ENCODE measurements around the gene ARL13B. TPM values are rescaled to one million over a fixed set of nuclear protein-coding genes. Genes with fewer than 3 reads are reported as not detected.

ARL13B gene
- total RNA-seq, 1 experiment from 2014 or later, result 7.6 TPM

DNA sequence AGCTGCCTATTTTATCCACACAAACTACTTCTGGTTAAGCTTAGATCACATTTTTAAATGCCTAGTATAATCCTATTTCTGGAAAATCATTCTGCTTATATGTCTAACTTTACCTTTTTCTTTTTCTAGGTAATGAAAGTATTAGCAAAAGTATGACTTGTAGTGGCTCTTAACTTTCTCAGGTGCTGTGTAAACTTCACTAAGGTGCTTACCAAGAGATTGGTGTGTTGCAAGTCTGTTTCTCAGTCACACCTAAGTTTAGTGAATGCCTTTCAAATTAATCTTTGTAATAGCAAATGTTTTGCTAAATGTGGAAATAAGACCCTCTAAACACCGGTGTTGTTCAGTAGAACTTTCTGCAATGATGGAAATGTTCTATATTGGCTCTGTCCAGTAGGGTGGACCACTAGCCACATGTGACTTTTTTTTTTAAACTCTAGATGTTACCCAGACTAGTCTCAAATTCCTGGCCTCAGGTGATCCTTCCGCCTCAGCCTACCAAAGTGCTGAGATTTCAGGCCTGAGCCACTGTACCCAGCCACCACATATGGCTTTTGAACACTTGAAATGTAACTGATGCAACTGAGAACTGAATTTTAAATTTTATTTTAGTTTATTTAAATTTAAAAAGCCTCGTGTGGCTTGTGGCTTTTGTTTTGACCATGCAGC, 22.0 kb downstream of the ARL13B start:
- ChIA-PET CTCF (no interaction called here), POLR2A (no interaction called here)
- Mint-ChIP-seq H3K36me3 (ENCODE audit: insufficient read depth, unreplicated experiment) (no peaks in the 10 kb centered on the region), H3K27ac (ENCODE audit: unreplicated experiment) (no peak overlapping the region), H3K4me1 (ENCODE audit: low read depth, unreplicated experiment) (no peaks in the 10 kb centered on the region), H3K4me3 (ENCODE audit: unreplicated experiment) (no peak overlapping the region), H3K9me3 (ENCODE audit: unreplicated experiment) (no peaks in the 10 kb centered on the region), H3K27me3 (ENCODE audit: insufficient read depth, unreplicated experiment) (no peaks in the 10 kb centered on the region)
- TF ChIP-seq, protein P1, sequence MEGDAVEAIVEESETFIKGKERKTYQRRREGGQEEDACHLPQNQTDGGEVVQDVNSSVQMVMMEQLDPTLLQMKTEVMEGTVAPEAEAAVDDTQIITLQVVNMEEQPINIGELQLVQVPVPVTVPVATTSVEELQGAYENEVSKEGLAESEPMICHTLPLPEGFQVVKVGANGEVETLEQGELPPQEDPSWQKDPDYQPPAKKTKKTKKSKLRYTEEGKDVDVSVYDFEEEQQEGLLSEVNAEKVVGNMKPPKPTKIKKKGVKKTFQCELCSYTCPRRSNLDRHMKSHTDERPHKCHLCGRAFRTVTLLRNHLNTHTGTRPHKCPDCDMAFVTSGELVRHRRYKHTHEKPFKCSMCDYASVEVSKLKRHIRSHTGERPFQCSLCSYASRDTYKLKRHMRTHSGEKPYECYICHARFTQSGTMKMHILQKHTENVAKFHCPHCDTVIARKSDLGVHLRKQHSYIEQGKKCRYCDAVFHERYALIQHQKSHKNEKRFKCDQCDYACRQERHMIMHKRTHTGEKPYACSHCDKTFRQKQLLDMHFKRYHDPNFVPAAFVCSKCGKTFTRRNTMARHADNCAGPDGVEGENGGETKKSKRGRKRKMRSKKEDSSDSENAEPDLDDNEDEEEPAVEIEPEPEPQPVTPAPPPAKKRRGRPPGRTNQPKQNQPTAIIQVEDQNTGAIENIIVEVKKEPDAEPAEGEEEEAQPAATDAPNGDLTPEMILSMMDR (IDR thresholded peaks at IDR 0.05; ENCODE audit: insufficient read depth in 1 of 2, low read depth in 1 of 2, low read length in 1 of 2, severe bottlenecking in 1 of 2, unreplicated experiment in 1 of 2), result no peak
- no peaks in the 10 kb centered on the region for H3K36me3 ChIP-seq (ENCODE audit: control insufficient read depth, insufficient read depth, low read length)
- intact Hi-C loops (cut with micrococcal nuclease; ENCODE audit: unreplicated experiment), result no loop called here
- no peak overlapping the region for H3K4me3 ChIP-seq (ENCODE audit: low read depth, low read length)
- DNase-seq, result no peak
- H3K9me3 ChIP-seq, result no peaks in the 10 kb centered on the region
- no peaks in the 10 kb centered on the region for H3K4me1 ChIP-seq
- BruUV-seq (replicated peaks), result no TSS peak
- no peaks in the 10 kb centered on the region for H3K27me3 ChIP-seq (replicated peaks; ENCODE audit: control insufficient read depth, insufficient read depth, low read length)

GRCh38 chr3:94004301-94004910, 24.5 kb downstream of the ARL13B start:
- BruUV-seq (replicated peaks), result no TSS peak
- H3K9me3 Mint-ChIP-seq (ENCODE audit: unreplicated experiment), result no peaks in the 10 kb centered on the region
- H3K36me3 Mint-ChIP-seq (ENCODE audit: insufficient read depth, unreplicated experiment), result no peaks in the 10 kb centered on the region
- TF ChIP-seq, protein P1 (IDR thresholded peaks at IDR 0.05; ENCODE audit: insufficient read depth in 1 of 2, low read depth in 1 of 2, low read length in 1 of 2, severe bottlenecking in 1 of 2, unreplicated experiment in 1 of 2), result peak; percentile 44 to 79
- Histone ChIP-seq H3K36me3 (ENCODE audit: control insufficient read depth, insufficient read depth, low read length) (no peaks in the 10 kb centered on the region), H3K4me3 (ENCODE audit: low read depth, low read length) (no peak overlapping the region), H3K9me3 (no peaks in the 10 kb centered on the region), H3K27me3 (replicated peaks; ENCODE audit: control insufficient read depth, insufficient read depth, low read length) (no peaks in the 10 kb centered on the region), H3K4me1 (no peaks in the 10 kb centered on the region)
- ChIA-PET CTCF (interaction anchor here (0.7 kb wide), 1 partner anchor 68 kb away, joined by 3 read pairs; no protein-coding TSS in a partner anchor), POLR2A (no interaction called here)
- peak in 1 of 2 experiments; percentile 24 for DNase-seq
- intact Hi-C loops (cut with micrococcal nuclease; ENCODE audit: unreplicated experiment), result loop anchor here (1.0 kb wide), 2 partner anchors 65 to 98 kb away; no protein-coding TSS in a partner anchor
- peak overlapping the region; percentile 14 for H3K4me3 Mint-ChIP-seq (ENCODE audit: unreplicated experiment)
- H3K27ac Mint-ChIP-seq (ENCODE audit: unreplicated experiment), result no peak overlapping the region
- no peaks in the 10 kb centered on the region for H3K27me3 Mint-ChIP-seq (ENCODE audit: insufficient read depth, unreplicated experiment)
- H3K4me1 Mint-ChIP-seq (ENCODE audit: low read depth, unreplicated experiment), result no peaks in the 10 kb centered on the region

GRCh38 chr3:94008253-94008652, 28.3 kb downstream of the ARL13B start:
- Mint-ChIP-seq H3K27ac (ENCODE audit: unreplicated experiment) (no peak overlapping the region), H3K27me3 (ENCODE audit: insufficient read depth, unreplicated experiment) (no peaks in the 10 kb centered on the region), H3K9me3 (ENCODE audit: unreplicated experiment) (no peaks in the 10 kb centered on the region), H3K36me3 (ENCODE audit: insufficient read depth, unreplicated experiment) (no peaks in the 10 kb centered on the region), H3K4me3 (ENCODE audit: unreplicated experiment) (no peak overlapping the region), H3K4me1 (ENCODE audit: low read depth, unreplicated experiment) (peaks cover 13% of the 10 kb centered on the region)
- TF ChIP-seq, protein P1 (IDR thresholded peaks at IDR 0.05; ENCODE audit: insufficient read depth in 1 of 2, low read depth in 1 of 2, low read length in 1 of 2, severe bottlenecking in 1 of 2, unreplicated experiment in 1 of 2), result no peak
- no TSS peak for BruUV-seq (replicated peaks)
- Histone ChIP-seq H3K9me3 (no peaks in the 10 kb centered on the region), H3K27me3 (replicated peaks; ENCODE audit: control insufficient read depth, insufficient read depth, low read length) (no peaks in the 10 kb centered on the region), H3K4me3 (ENCODE audit: low read depth, low read length) (no peak overlapping the region), H3K36me3 (ENCODE audit: control insufficient read depth, insufficient read depth, low read length) (no peaks in the 10 kb centered on the region), H3K4me1 (no peaks in the 10 kb centered on the region)
- DNase-seq, result no peak
- intact Hi-C loops (cut with micrococcal nuclease; ENCODE audit: unreplicated experiment), result no loop called here
- CTCF ChIA-PET, result no interaction called here
- POLR2A ChIA-PET, result no interaction called here
